ENCODE measurements around the gene MDP1. TPM values are rescaled to one million over a fixed set of nuclear protein-coding genes. Genes with fewer than 3 reads are reported as not detected.

MDP1 gene
- 6.9 and 13.1 TPM in 2 replicates for total RNA-seq

GRCh38 chr14:24215495-24216344 is at the start of gene MDP1:
MDP1 (minus strand) TSS chr14:24216066; CDS start chr14:24215955, 111 bp downstream.
- peak; percentile 74 for DNase-seq (ENCODE audit: low read depth, low spot score)

- no peak for DNase-seq (ENCODE audit: low read depth, low spot score)
Measured at GRCh38 chr14:24264298-24264697, 48.4 kb upstream of the MDP1 start.

GRCh38 chr14:24263848-24264247 is 48.0 kb upstream of the MDP1 start:
- DNase-seq (ENCODE audit: low read depth, low spot score): no peak

- no peak for DNase-seq (ENCODE audit: low read depth, low spot score)
Measured at GRCh38 chr14:24262821-24263733, 47.2 kb upstream of the MDP1 start, which contains the start of gene TGM1. TGM1 (minus strand) TSS chr14:24263177; CDS start chr14:24262352, 825 bp downstream.

- DNase-seq (ENCODE audit: low read depth, low spot score): no peak
Measured at GRCh38 chr14:24261969-24262327, 46.1 kb upstream of the MDP1 start.

- no peak for DNase-seq (ENCODE audit: low read depth, low spot score)
Measured at GRCh38 chr14:24261256-24261968, 45.5 kb upstream of the MDP1 start.

- DNase-seq (ENCODE audit: low read depth, low spot score): no peak
Measured at GRCh38 chr14:24260780-24261157, 44.9 kb upstream of the MDP1 start.

- DNase-seq (ENCODE audit: low read depth, low spot score): no peak
Measured at GRCh38 chr14:24260026-24260779, 44.3 kb upstream of the MDP1 start.

- no peak for DNase-seq (ENCODE audit: low read depth, low spot score)
Measured at GRCh38 chr14:24259282-24260025, 43.6 kb upstream of the MDP1 start.

- no peak for DNase-seq (ENCODE audit: low read depth, low spot score)
Measured at GRCh38 chr14:24258548-24259265, 42.8 kb upstream of the MDP1 start.

- DNase-seq (ENCODE audit: low read depth, low spot score): no peak
Measured at GRCh38 chr14:24258119-24258518, 42.3 kb upstream of the MDP1 start.

- no peak for DNase-seq (ENCODE audit: low read depth, low spot score)
Measured at GRCh38 chr14:24256960-24257359, 41.1 kb upstream of the MDP1 start.

GRCh38 chr14:24255931-24256711 is 40.3 kb upstream of the MDP1 start:
- DNase-seq (ENCODE audit: low read depth, low spot score): no peak

GRCh38 chr14:24255438-24255837 is 39.6 kb upstream of the MDP1 start:
- no peak for DNase-seq (ENCODE audit: low read depth, low spot score)

- no peak for DNase-seq (ENCODE audit: low read depth, low spot score)
Measured at GRCh38 chr14:24254630-24255392, 38.9 kb upstream of the MDP1 start.

- no peak for DNase-seq (ENCODE audit: low read depth, low spot score)
Measured at GRCh38 chr14:24253936-24254335, 38.1 kb upstream of the MDP1 start.

- no peak for DNase-seq (ENCODE audit: low read depth, low spot score)
Measured at GRCh38 chr14:24252289-24253124, 36.6 kb upstream of the MDP1 start.
